WTC11 (cell line): ENCODE measurements around the gene MED13. TPM values are rescaled to one million over a fixed set of nuclear protein-coding genes. Genes with fewer than 3 reads are reported as not detected.

Experiments used
- ATAC-seq: fragments of 200-7000 bp; cut with Tn5 transposase; 2 replicates; pipeline ENCODE4 v1.10.0; 2021; ENCODE audit warnings: mild to moderate bottlenecking, moderate library complexity
- CTCF ChIA-PET: fragments of 300-600 bp; sonication (Branson Sonifier 250); formaldehyde crosslinking; loops from one replicate; lab custom pipeline; 2021; ENCODE audit warnings: antibody characterized with exemption; lab: Charles Lee
- POLR2A ChIA-PET: fragments of 350-600 bp; sonication (Branson Sonifier 250); formaldehyde crosslinking; loops from one replicate; lab custom pipeline; 2021; ENCODE audit warnings: antibody characterized with exemption; lab: Charles Lee
- DNase-seq: peaks from one replicate; pipeline ENCODE4 v3.0.0; 2021; ENCODE audit warnings: low spot score
- H3K27ac Mint-ChIP-seq: 2 replicates; pipeline ENCODE4 v1.8.0; 2021; ENCODE audit warnings: mixed read lengths
- H3K27me3 Mint-ChIP-seq: 2 replicates; pipeline ENCODE4 v1.8.0; 2021; ENCODE audit warnings: low read depth, mild to moderate bottlenecking, moderate library complexity, mixed read lengths
- H3K36me3 Mint-ChIP-seq: 2 replicates; pipeline ENCODE4 v1.8.0; 2021; ENCODE audit warnings: mixed read lengths
- H3K4me1 Mint-ChIP-seq: 2 replicates; pipeline ENCODE4 v1.8.0; 2022; ENCODE audit warnings: mixed read lengths
- H3K4me3 Mint-ChIP-seq: 2 replicates; pipeline ENCODE4 v1.8.0; 2021; ENCODE audit warnings: mild to moderate bottlenecking, moderate library complexity, mixed read lengths
- H3K9me3 Mint-ChIP-seq: 2 replicates; pipeline ENCODE4 v1.8.0; 2021; ENCODE audit warnings: mixed read lengths
- ARID4B ChIP-seq: sonication (generic); formaldehyde crosslinking; IDR thresholded peaks from 2 replicates; pipeline ENCODE4 v1.8.0; 2023; ENCODE audit warnings: missing genetic modification reagents, mild to moderate bottlenecking, borderline replicate concordance
- E2F4 ChIP-seq: sonication (generic); formaldehyde crosslinking; IDR thresholded peaks from 2 replicates; pipeline ENCODE4 v1.8.1; 2022; ENCODE audit warnings: low read depth, mild to moderate bottlenecking, moderate library complexity, missing genetic modification reagents, borderline replicate concordance
- ELF4 ChIP-seq: sonication (generic); formaldehyde crosslinking; IDR thresholded peaks from 2 replicates; pipeline ENCODE4 v1.8.1; 2022; ENCODE audit warnings: low read depth, mild to moderate bottlenecking, moderate library complexity, missing genetic modification reagents
- EMX1 ChIP-seq: fragments of 250-450 bp; sonication (Bioruptor Pico); IDR thresholded peaks from 2 replicates; pipeline ENCODE4 v1.8.0; 2021; ENCODE audit warnings: mild to moderate bottlenecking
- FOXJ3 ChIP-seq: sonication (generic); formaldehyde crosslinking; IDR thresholded peaks from 2 replicates; pipeline ENCODE4 v1.9.0; 2021; ENCODE audit warnings: missing genetic modification reagents, mild to moderate bottlenecking, borderline replicate concordance
- FOXK1 ChIP-seq: sonication (generic); formaldehyde crosslinking; IDR thresholded peaks from 2 replicates; pipeline ENCODE4 v1.8.0; 2022; ENCODE audit warnings: mild to moderate bottlenecking, moderate library complexity, missing genetic modification reagents
- FOXP1 ChIP-seq: sonication (generic); formaldehyde crosslinking; IDR thresholded peaks from 2 replicates; pipeline ENCODE4 v1.8.0; 2022; ENCODE audit warnings: missing genetic modification reagents, mild to moderate bottlenecking, moderate library complexity, borderline replicate concordance
- GRHL2 ChIP-seq: fragments of 250-450 bp; sonication (Bioruptor Pico); IDR thresholded peaks from 2 replicates; pipeline ENCODE4 v1.8.0; 2022; ENCODE audit warnings: mild to moderate bottlenecking, moderate library complexity; ENCODE audit not compliant: insufficient replicate concordance, severe bottlenecking
- IRF1 ChIP-seq: sonication (generic); formaldehyde crosslinking; IDR thresholded peaks from 2 replicates; pipeline ENCODE4 v1.8.0; 2023; ENCODE audit warnings: missing genetic modification reagents
- NR3C1 ChIP-seq: sonication (generic); formaldehyde crosslinking; conservative IDR thresholded peaks from 2 replicates; pipeline ENCODE4 v1.8.1; 2023; ENCODE audit warnings: low read depth, mild to moderate bottlenecking, missing genetic modification reagents
- SOX15 ChIP-seq: fragments of 250-450 bp; sonication (Bioruptor Pico); IDR thresholded peaks from 2 replicates; pipeline ENCODE4 v1.9.0; 2021; ENCODE audit warnings: mild to moderate bottlenecking
- ZBTB43 ChIP-seq: sonication (generic); formaldehyde crosslinking; IDR thresholded peaks from 2 replicates; pipeline ENCODE4 v1.8.1; 2023; ENCODE audit warnings: mild to moderate bottlenecking, missing genetic modification reagents
- ZNF396 ChIP-seq: fragments of 250-450 bp; sonication (Bioruptor Pico); IDR thresholded peaks from 2 replicates; pipeline ENCODE4 v1.8.0; 2021; ENCODE audit warnings: mild to moderate bottlenecking, moderate library complexity, borderline replicate concordance
- ZSCAN18 ChIP-seq: fragments of 250-450 bp; sonication (Bioruptor Pico); IDR thresholded peaks from 2 replicates; pipeline ENCODE4 v2.1.2; 2022; ENCODE audit warnings: mild to moderate bottlenecking, moderate library complexity
- total RNA-seq: library from RNA; stranded (reverse); gene quantifications from 3 replicates; pipeline ENCODE4 v1.2.3, GENCODE V29; 2021
- TF ChIP-seq, protein P1 (sequence below): fragments of 250-450 bp; sonication (Bioruptor Pico); IDR thresholded peaks from 2 replicates; pipeline ENCODE4 v1.9.0; 2021; ENCODE audit warnings: mild to moderate bottlenecking
- TF ChIP-seq, protein P2 (sequence below): sonication (generic); formaldehyde crosslinking; IDR thresholded peaks from 2 replicates; pipeline ENCODE4 v1.8.0; 2023; ENCODE audit warnings: mild to moderate bottlenecking, missing genetic modification reagents
- TF ChIP-seq, protein P3 (sequence below): sonication (generic); formaldehyde crosslinking; IDR thresholded peaks from 2 replicates; pipeline ENCODE4 v1.8.1; 2023; ENCODE audit warnings: mild to moderate bottlenecking, missing genetic modification reagents, moderate library complexity
- TF ChIP-seq, protein P4 (sequence below): fragments of 250-450 bp; sonication (Bioruptor Pico); IDR thresholded peaks from 2 replicates; pipeline ENCODE4 v1.9.0; 2021; ENCODE audit warnings: mild to moderate bottlenecking

The MED13 gene
- total RNA-seq, 1 experiment from 2014 or later: 39.7 TPM

DNA sequence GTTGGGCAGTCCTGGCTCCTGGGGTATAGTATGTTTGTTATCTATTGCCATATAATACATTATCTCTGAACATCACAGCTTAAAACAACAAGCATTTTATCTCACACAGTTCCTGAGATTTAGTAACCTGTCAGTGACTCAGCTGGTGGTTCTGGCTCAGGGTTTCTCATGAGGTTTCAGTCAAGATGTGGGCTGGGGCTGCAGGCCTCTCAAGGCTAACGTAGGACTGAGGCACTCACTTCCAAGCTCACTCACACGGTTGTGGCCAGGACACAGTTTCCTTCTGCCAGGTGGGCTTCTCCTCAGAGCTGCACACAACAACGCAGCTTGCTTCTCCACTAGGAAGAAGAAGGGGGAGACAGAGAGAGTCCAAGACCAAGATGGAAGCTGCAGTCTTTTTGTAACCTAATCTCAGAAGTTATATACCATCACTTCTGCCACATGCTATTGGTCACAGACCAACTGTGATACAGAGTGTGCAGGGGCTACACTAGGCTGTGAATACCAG, 10.3 kb upstream of the MED13 start (continued):
- TF ChIP-seq E2F4 (no peak), NR3C1 (CRISPR knock-in tag) (no peak), FOXP1 (CRISPR knock-in tag) (no peak)
- TF ChIP-seq, protein P1, sequence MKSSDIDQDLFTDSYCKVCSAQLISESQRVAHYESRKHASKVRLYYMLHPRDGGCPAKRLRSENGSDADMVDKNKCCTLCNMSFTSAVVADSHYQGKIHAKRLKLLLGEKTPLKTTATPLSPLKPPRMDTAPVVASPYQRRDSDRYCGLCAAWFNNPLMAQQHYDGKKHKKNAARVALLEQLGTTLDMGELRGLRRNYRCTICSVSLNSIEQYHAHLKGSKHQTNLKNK (CRISPR knock-in tag): no peak

DNA sequence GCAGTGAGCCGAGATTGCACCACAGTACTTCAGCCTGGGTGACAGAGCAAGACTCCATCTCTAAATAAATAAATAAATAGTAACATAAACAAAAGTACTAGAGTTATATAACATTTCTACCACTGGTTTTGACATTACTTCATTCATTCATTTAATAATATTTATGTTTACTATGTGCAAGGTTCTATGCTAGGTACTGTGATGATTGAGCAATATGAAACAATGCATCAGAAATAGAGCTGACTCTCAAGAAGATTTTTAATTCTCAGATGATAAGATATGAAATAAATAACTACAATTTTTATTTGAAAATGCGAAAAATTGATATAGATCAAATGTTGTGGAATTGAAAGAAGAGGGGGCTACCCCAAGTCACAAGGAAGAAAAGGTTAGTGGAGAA, 8.9 kb upstream of the MED13 start:
- Mint-ChIP-seq H3K4me1 (peaks cover 3% of the 10 kb centered on the region; the same call in 1 of the 2 replicates), H3K4me3 (no peak overlapping the region)
- POLR2A ChIA-PET: no interaction called here
- TF ChIP-seq ZBTB43 (CRISPR knock-in tag): no peak
- TF ChIP-seq, protein P2, sequence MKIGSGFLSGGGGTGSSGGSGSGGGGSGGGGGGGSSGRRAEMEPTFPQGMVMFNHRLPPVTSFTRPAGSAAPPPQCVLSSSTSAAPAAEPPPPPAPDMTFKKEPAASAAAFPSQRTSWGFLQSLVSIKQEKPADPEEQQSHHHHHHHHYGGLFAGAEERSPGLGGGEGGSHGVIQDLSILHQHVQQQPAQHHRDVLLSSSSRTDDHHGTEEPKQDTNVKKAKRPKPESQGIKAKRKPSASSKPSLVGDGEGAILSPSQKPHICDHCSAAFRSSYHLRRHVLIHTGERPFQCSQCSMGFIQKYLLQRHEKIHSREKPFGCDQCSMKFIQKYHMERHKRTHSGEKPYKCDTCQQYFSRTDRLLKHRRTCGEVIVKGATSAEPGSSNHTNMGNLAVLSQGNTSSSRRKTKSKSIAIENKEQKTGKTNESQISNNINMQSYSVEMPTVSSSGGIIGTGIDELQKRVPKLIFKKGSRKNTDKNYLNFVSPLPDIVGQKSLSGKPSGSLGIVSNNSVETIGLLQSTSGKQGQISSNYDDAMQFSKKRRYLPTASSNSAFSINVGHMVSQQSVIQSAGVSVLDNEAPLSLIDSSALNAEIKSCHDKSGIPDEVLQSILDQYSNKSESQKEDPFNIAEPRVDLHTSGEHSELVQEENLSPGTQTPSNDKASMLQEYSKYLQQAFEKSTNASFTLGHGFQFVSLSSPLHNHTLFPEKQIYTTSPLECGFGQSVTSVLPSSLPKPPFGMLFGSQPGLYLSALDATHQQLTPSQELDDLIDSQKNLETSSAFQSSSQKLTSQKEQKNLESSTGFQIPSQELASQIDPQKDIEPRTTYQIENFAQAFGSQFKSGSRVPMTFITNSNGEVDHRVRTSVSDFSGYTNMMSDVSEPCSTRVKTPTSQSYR (CRISPR knock-in tag): no peak
- no peak for TF ChIP-seq GRHL2 (CRISPR knock-in tag)
- TF ChIP-seq SOX15: no peak
- TF ChIP-seq ARID4B: no peak
- no peak for TF ChIP-seq ZSCAN18
- TF ChIP-seq, protein P3, sequence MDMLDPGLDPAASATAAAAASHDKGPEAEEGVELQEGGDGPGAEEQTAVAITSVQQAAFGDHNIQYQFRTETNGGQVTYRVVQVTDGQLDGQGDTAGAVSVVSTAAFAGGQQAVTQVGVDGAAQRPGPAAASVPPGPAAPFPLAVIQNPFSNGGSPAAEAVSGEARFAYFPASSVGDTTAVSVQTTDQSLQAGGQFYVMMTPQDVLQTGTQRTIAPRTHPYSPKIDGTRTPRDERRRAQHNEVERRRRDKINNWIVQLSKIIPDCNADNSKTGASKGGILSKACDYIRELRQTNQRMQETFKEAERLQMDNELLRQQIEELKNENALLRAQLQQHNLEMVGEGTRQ: no peak
- TF ChIP-seq ELF4 (CRISPR knock-in tag): no peak
- TF ChIP-seq IRF1 (CRISPR knock-in tag): no peak
- TF ChIP-seq FOXK1: no peak
- TF ChIP-seq, protein P4, sequence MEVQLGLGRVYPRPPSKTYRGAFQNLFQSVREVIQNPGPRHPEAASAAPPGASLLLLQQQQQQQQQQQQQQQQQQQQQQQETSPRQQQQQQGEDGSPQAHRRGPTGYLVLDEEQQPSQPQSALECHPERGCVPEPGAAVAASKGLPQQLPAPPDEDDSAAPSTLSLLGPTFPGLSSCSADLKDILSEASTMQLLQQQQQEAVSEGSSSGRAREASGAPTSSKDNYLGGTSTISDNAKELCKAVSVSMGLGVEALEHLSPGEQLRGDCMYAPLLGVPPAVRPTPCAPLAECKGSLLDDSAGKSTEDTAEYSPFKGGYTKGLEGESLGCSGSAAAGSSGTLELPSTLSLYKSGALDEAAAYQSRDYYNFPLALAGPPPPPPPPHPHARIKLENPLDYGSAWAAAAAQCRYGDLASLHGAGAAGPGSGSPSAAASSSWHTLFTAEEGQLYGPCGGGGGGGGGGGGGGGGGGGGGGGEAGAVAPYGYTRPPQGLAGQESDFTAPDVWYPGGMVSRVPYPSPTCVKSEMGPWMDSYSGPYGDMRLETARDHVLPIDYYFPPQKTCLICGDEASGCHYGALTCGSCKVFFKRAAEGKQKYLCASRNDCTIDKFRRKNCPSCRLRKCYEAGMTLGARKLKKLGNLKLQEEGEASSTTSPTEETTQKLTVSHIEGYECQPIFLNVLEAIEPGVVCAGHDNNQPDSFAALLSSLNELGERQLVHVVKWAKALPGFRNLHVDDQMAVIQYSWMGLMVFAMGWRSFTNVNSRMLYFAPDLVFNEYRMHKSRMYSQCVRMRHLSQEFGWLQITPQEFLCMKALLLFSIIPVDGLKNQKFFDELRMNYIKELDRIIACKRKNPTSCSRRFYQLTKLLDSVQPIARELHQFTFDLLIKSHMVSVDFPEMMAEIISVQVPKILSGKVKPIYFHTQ: no peak
- no peak for TF ChIP-seq EMX1
- TF ChIP-seq FOXJ3: no peak
- no peak for TF ChIP-seq ZNF396 (CRISPR knock-in tag)

More for the DNA sequence above, 8.9 kb upstream of the MED13 start:
- Mint-ChIP-seq H3K27me3 (no peaks in the 10 kb centered on the region), H3K27ac (no peak overlapping the region), H3K9me3 (peaks cover 16% of the 10 kb centered on the region), H3K36me3 (no peaks in the 10 kb centered on the region; the same call in none of the 2 replicates)
- no peak for DNase-seq
- no peak for ATAC-seq
- CTCF ChIA-PET: no interaction called here
